Activated T-helper 17 cell treated with anti-CD3 and anti-CD28 coated beads, Interleukin-2, amount 50 U/mL, for 72 hours (primary cell): ENCODE results near the gene ADORA3. TPM values are rescaled to one million over a fixed set of nuclear protein-coding genes. Genes with fewer than 3 reads are reported as not detected.

Experiments
- ATAC-seq: fragments of 150-1000 bp; cut with Tn5 transposase; replicated peaks from 2 replicates; pipeline ENCODE4 v1.10.0; 2021; ENCODE audit warnings: mild to moderate bottlenecking, moderate library complexity
- H3K27ac Mint-ChIP-seq: one replicate; pipeline ENCODE4 v1.8.0; 2022; ENCODE audit warnings: mixed read lengths
- H3K27me3 Mint-ChIP-seq: one replicate; pipeline ENCODE4 v1.8.0; 2022; ENCODE audit warnings: mixed read lengths
- H3K36me3 Mint-ChIP-seq: one replicate; pipeline ENCODE4 v1.8.0; 2022; ENCODE audit warnings: low read depth, mild to moderate bottlenecking, mixed read lengths
- H3K4me1 Mint-ChIP-seq: one replicate; pipeline ENCODE4 v1.8.0; 2022; ENCODE audit warnings: mixed read lengths
- H3K4me3 Mint-ChIP-seq: one replicate; pipeline ENCODE4 v1.8.0; 2022; ENCODE audit warnings: mild to moderate bottlenecking, mixed read lengths
- H3K9me3 Mint-ChIP-seq: one replicate; pipeline ENCODE4 v1.8.0; 2022; ENCODE audit warnings: mixed read lengths
- total RNA-seq, 2 donors: library from RNA; stranded (reverse); gene quantifications; one replicate each; pipeline ENCODE4 v1.2.3, GENCODE V29; 2022

Gene ADORA3
- total RNA-seq, 2 donors from 2014 or later, result not detected

DNA sequence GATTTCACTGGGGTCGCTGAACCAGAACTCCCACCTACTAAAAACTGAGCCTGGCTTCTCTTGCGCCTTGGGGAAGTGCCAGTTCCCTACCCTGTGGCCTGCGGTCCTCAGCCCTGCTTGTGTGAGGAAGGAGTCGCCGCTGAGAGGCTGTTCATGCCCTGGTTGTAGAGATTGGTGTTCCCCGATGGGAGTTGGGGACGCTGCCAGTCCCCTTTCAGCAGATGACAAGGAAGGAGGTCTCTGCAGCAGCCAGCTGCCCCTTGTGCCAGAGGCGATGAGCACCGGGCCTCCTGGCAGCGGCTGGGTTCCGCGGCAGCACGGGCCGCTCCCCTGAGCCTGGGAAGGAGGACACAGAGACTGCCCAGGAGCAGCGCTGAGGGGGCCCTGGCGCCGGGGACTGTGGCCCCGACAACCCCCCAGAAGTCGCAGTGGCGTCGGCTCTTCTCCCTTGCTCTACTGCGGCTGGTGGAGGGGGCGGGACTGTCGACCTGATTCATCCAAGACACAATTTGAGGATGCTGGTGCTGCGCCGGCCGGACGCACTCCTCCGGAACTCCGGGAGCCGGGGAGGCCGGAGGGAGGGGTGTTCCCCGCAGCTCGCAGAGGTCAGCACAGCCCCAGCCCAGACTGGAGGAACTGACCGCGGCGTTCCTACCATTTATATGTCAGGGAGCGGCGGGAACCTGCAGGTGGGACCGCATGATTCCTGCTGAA, 12.0 kb upstream of the ADORA3 start:
- Mint-ChIP-seq H3K4me1 (peaks cover 34% of the 10 kb centered on the region), H3K4me3 (peak overlapping the region; percentile 48), H3K27ac (no peak overlapping the region), H3K27me3 (no peaks in the 10 kb centered on the region), H3K36me3 (no peaks in the 10 kb centered on the region), H3K9me3 (no peaks in the 10 kb centered on the region)
- no peak for ATAC-seq

DNA sequence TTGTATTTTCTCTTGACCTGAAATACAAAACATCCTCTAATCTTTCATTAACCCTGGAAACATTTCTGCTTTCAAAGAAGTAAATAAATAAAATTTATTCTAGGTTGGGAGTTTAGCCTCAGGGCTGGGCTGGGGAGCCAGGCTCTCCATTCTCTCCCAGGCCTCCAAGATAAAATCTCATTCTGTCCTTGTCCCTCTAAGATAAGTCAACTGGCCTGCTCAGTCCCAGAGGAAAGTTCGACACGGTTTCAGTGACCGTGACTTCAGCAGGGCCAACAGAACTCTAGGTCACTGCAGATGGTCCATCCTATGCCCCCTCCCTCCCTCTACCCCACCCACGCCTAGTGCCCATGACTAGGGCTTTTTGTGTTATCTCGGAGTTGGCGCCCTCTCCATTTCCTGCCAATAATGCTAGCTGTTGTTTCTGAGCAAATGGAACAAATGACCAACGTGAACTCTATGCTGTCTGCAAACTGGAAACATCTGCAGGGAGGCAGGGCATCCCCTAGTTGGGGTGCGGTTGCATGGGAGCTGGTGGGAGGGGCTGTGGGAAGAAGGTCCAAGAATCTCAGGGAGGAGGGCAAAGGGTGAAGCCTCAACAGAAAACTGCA, 10.1 kb upstream of the ADORA3 start:
- H3K4me1 Mint-ChIP-seq, result peaks cover 41% of the 10 kb centered on the region
- no peaks in the 10 kb centered on the region for H3K27me3 Mint-ChIP-seq
- no peaks in the 10 kb centered on the region for H3K36me3 Mint-ChIP-seq
- H3K9me3 Mint-ChIP-seq, result no peaks in the 10 kb centered on the region
- H3K4me3 Mint-ChIP-seq, result no peak overlapping the region
- ATAC-seq, result peak; percentile 24
- no peak overlapping the region for H3K27ac Mint-ChIP-seq

DNA sequence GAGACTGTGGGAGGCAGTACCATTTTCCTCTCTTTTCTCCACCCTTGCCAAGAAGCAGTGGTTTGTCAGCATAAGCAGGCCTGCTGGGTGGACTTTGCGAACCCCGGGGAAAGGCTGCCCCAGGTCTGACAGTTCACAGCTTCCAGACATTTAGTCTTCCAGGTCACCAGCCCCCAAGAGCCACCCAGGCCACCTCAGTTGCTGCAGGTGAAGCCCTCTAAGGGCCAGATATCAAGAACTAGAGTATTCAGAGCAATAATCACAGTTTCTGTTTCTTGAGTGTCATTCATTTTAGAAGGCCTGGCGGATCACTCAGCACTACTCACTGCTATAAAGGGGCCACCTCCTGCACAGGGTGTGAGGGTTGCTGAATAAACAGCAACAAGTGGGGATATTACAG, 9.5 kb upstream of the ADORA3 start:
- H3K9me3 Mint-ChIP-seq, result no peaks in the 10 kb centered on the region
- H3K4me3 Mint-ChIP-seq, result no peak overlapping the region
- H3K36me3 Mint-ChIP-seq, result no peaks in the 10 kb centered on the region
- H3K27me3 Mint-ChIP-seq, result no peaks in the 10 kb centered on the region
- peaks cover 37% of the 10 kb centered on the region for H3K4me1 Mint-ChIP-seq
- no peak overlapping the region for H3K27ac Mint-ChIP-seq
- no peak for ATAC-seq

DNA sequence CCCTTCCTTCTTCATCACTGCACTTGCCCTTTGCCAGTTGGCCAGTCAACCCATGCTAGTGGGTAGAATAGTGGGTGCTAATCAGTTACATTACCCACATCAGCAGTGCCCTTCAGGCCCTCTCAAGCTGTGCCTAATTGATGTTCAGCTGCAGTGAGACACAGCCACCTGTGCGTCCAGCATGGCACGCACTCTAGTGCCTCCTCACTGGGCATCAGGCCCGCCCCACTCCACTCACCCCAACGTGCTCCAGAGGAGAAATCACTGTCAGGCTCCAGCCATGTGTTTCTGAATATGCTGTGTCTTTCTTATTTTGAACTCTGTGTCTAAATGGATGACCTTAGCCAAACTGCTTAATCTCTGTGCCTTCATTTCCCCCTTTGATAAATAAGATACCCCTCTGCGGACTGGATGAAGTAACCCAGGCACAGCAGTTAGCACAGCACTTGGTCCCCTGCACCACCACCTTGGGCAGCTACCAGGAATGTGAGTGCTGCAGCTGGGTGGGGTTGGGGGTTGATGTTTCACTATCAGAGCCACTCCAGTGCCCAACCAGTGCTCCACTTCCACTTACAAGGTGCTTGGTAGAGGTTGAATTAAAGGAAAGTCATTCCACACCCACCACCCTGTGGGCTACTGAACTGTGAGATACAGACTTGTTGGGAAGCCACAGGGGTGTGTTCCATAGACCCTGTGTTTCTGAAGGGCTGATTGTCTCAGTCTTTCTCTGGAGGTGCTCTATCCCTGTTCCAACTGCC, 8.9 kb upstream of the ADORA3 start:
- H3K36me3 Mint-ChIP-seq, result no peaks in the 10 kb centered on the region
- H3K9me3 Mint-ChIP-seq, result no peaks in the 10 kb centered on the region
- no peaks in the 10 kb centered on the region for H3K27me3 Mint-ChIP-seq
- H3K4me3 Mint-ChIP-seq, result no peak overlapping the region
- no peak for ATAC-seq
- H3K27ac Mint-ChIP-seq, result no peak overlapping the region
- H3K4me1 Mint-ChIP-seq, result peaks cover 31% of the 10 kb centered on the region

DNA sequence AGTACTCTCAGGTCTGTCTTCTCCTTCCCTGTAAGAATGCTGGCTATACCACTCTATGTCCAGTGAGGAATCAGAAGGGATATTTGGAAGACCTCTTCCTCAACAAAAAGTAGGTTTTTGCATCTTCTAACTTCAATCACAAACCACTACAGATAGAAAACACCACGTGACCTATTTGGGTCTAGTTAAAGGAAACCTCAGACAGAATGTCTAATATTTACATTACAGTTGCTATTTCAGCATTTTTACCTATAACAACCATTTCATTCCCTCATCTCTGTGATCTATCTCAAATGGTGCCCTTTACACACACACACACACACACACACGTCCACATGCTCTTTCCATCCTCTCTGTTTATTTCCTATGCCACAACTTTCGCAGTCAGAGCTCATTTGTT, 7.9 kb upstream of the ADORA3 start:
- Mint-ChIP-seq H3K4me1 (peaks cover 22% of the 10 kb centered on the region), H3K9me3 (no peaks in the 10 kb centered on the region), H3K4me3 (no peak overlapping the region), H3K27me3 (no peaks in the 10 kb centered on the region), H3K27ac (no peak overlapping the region), H3K36me3 (no peaks in the 10 kb centered on the region)
- ATAC-seq, result no peak

DNA sequence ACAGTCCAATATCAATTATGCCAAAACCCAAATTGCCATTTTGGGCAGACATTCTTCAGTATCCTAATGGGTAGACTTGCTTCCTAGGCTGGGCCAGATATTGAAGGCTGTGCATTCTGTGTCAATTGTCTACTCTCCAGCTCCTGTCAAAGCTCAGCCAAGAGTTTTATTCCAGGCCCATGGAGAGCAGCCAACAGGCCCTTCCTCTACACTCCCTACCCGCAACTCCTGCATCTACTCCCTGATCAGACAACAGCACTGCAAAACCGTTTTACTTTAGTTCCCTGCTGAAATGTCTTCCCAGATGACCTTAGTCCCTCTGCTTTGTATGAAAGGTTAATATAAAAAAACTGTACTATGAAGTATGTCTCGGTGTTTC, 6.6 kb upstream of the ADORA3 start:
- ATAC-seq, result no peak
- Mint-ChIP-seq H3K27ac (no peak overlapping the region), H3K4me3 (no peak overlapping the region), H3K36me3 (no peaks in the 10 kb centered on the region), H3K27me3 (no peaks in the 10 kb centered on the region), H3K4me1 (peaks cover 23% of the 10 kb centered on the region), H3K9me3 (no peaks in the 10 kb centered on the region)

DNA sequence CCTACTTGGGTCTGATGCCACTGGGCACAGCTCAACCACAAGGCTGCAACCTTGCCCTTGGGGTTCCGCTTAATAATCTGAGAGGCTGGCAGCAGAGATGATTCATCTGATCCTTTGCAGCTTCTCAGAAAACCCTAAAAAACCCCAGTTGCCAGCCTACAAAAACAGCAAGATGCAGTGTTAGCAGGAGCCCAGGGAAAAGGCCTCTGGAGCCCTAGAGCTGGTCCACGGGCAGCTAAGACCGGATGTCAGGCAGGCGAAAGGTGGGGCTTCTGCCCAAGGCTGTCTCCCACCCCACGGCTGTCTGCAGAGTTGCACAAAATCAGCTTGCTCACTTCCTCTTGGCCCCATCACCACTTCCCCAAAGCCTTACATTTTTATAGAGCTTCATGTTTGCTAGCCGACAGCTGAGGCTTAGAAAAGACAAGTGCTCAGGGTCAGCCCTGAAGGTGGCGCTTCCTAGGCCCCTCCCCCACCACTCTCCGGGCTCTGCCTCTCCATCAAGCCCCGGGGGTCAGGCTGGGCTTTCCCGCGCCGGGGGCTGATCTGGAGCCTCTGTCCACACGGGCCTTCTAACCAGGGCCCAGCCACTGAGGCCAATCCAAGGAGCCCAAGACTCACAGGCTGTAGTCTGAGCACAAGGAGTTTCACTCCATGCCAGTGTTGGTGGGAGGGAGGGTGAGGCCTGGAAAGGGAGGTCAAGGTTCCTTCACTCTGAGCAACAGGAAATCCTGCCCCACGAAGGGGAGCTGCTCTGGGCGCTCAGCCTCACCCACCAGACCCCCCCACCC, 4.2 kb upstream of the ADORA3 start:
- no peaks in the 10 kb centered on the region for H3K36me3 Mint-ChIP-seq
- H3K4me1 Mint-ChIP-seq, result peaks cover 27% of the 10 kb centered on the region
- peak overlapping the region; percentile 78 for H3K4me3 Mint-ChIP-seq
- H3K27me3 Mint-ChIP-seq, result no peaks in the 10 kb centered on the region
- ATAC-seq, result peak; percentile 69
- H3K27ac Mint-ChIP-seq, result no peak overlapping the region
- no peaks in the 10 kb centered on the region for H3K9me3 Mint-ChIP-seq

DNA sequence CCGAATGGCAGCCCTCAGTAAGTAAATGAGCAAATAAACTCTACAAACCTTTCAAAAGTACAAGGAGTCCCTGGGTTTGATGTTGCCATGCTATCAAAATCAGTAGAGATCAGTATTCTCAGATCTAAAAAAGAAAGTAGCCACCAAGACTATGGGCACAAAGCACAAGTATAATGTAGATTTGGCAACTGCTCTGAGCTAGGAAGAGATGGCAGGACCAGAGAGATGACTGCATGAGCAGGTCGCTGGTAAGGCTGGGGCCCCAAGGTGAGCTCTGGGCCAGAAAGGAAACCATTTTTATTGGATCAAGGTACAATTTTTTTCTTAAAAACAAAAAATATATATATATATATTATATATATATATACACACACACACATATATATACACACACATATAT, 3.1 kb upstream of the ADORA3 start:
- ATAC-seq, result no peak
- Mint-ChIP-seq H3K4me3 (peak overlapping the region; percentile 31), H3K36me3 (no peaks in the 10 kb centered on the region), H3K9me3 (no peaks in the 10 kb centered on the region), H3K27ac (peak overlapping the region; percentile 3), H3K4me1 (peaks cover 28% of the 10 kb centered on the region), H3K27me3 (no peaks in the 10 kb centered on the region)

DNA sequence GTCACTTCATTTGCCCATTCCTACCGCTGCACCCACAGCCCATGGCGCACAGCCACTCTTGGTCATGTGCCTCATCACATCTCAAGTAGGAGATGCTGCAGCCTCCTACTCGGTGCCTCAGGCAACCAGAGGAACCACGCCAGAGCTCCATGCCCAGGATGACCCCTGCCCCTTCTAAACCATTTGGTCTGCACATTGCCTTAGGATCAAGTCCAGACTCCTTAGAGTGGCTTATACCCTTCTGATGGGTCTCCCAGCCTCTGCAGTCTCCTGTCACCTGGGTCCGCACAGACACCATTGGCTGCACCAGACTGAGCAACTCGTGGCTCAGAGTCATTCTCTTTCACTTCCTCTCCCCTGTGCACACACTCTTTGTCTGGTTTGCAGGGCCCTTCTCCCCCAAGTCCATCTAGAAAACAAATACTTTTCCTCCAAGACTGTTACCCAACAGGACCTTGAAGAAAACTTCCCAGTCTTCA, 2.2 kb upstream of the ADORA3 start:
- H3K27ac Mint-ChIP-seq, result peak overlapping the region; percentile 3
- H3K4me3 Mint-ChIP-seq, result peak overlapping the region; percentile 31
- no peaks in the 10 kb centered on the region for H3K36me3 Mint-ChIP-seq
- no peaks in the 10 kb centered on the region for H3K27me3 Mint-ChIP-seq
- peaks cover 32% of the 10 kb centered on the region for H3K4me1 Mint-ChIP-seq
- peak; percentile 19 for ATAC-seq
- no peaks in the 10 kb centered on the region for H3K9me3 Mint-ChIP-seq

DNA sequence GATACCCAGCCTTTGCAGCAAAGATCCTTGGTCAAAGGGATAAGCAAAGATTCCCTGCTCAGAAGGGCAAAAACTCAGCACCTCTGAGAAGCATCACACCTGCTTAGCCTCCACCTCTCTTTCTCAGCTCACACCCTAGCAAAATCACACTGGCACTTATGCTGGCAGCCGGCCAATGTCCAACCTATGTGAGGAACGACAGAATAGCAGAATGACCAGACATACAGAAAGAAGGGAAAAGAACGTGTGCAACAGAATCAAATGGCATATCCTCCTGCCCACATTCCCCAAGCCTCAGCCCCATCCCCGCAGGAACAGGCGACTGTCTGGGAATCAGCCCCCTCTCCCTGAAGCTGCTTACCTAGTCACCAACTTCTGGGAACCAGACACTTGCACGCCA, 664 bp upstream of the ADORA3 start:
- no peak for ATAC-seq
- Mint-ChIP-seq H3K27ac (no peak overlapping the region), H3K9me3 (no peaks in the 10 kb centered on the region), H3K4me3 (peak overlapping the region; percentile 41), H3K36me3 (no peaks in the 10 kb centered on the region), H3K4me1 (peaks cover 26% of the 10 kb centered on the region), H3K27me3 (no peaks in the 10 kb centered on the region)

DNA sequence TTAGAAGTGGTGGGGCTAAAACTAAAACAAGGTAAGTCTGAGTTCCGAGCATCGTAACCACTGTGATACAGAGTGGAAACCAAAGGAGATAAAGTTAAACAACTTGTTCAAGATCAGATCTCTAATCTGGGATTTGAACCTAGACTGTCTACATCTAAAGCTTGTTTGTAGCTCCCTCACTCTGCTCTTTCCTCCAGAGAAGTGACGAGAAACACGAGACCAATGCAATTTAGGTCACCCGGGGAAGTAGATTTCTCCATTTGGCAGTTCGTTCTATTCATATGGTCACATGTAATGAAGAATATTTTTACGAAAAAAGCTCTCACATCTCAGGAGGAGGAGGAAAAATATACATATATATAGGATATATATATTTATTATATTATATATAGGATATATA, 1.8 kb downstream of the ADORA3 start:
- H3K27me3 Mint-ChIP-seq, result no peaks in the 10 kb centered on the region
- H3K9me3 Mint-ChIP-seq, result no peaks in the 10 kb centered on the region
- H3K4me3 Mint-ChIP-seq, result no peak overlapping the region
- H3K36me3 Mint-ChIP-seq, result no peaks in the 10 kb centered on the region
- peaks cover 28% of the 10 kb centered on the region for H3K4me1 Mint-ChIP-seq
- H3K27ac Mint-ChIP-seq, result no peak overlapping the region
- no peak for ATAC-seq

DNA sequence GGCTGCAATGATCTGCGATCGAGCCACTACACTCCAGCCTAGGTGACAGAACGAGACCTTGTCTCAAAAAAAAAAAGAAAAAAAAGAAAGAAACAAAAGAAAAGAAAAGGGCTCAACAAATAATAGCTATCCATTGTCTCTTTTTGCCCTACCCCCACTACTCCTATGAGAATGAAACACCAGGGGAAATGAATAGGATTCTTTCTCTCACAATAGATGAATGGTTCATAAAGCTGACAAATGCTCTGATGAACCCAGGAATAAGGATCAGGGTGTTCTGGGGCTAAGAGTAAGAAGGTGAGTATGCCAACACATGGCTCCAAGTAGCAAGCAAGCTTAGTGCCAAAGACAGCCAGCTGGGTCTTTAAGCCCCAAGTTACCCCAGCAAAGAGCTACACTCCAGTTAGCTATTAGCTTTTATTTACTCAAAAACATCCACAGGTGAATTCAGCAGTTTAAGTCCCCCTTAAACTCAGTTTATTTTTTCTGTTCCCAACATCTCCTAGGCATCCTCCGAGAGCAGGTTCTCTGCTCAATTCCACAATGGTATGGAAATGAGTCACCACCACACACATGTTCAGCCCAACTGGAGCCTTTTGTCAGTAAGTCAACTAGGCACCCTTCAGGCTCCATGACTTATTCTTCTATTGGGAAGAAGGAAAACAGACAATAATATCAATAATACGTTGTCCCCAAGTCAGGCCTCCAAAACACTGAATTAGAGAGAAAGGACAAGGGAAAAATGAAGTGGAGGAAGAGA, 4.2 kb downstream of the ADORA3 start:
- Mint-ChIP-seq H3K9me3 (no peaks in the 10 kb centered on the region), H3K4me3 (no peak overlapping the region), H3K4me1 (peaks cover 24% of the 10 kb centered on the region), H3K36me3 (no peaks in the 10 kb centered on the region), H3K27ac (peak overlapping the region; percentile 11), H3K27me3 (no peaks in the 10 kb centered on the region)
- no peak for ATAC-seq

DNA sequence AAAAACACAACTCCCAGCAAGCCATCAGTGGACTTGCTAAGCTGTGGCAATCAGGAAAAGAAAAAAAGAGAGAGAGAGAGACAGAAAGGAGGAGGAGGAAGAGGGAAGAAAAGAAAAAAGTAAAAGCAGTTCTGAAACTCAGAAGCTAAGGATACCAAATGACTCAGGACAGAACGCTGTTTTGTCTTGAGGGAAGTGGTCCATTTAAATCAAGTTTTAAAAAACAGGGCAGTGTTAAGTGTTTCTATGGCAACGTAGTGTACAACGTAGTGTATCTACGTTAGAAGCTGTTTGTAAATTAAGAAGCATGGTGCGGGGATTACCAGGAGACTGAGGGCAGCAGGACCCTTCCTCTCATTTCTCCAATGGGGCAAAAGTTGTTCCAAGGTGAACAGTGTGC, 5.8 kb downstream of the ADORA3 start:
- H3K4me3 Mint-ChIP-seq, result peak overlapping the region; percentile 21
- no peaks in the 10 kb centered on the region for H3K9me3 Mint-ChIP-seq
- peak; percentile 77 for ATAC-seq
- no peaks in the 10 kb centered on the region for H3K27me3 Mint-ChIP-seq
- H3K36me3 Mint-ChIP-seq, result no peaks in the 10 kb centered on the region
- peaks cover 12% of the 10 kb centered on the region for H3K4me1 Mint-ChIP-seq
- peak overlapping the region; percentile 7 for H3K27ac Mint-ChIP-seq

DNA sequence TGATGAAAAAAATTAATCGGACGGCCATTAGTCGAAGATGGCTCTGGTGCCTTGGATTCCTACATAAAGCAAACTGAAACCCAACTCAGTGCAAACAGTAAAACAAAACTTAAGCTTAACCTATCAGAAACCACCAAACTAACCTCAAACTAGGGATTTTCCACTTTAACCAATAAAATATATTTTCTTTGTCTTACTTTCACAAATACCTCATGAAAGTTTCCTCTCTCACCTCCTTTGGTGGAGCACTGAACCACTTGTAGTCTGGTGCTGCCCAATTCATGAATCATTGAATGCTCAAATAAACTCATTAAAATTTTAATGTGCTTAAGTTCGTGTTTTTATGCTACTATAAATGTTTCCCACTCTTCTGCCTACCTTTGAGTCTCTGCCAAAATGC, 7.0 kb downstream of the ADORA3 start:
- no peaks in the 10 kb centered on the region for H3K27me3 Mint-ChIP-seq
- peak overlapping the region; percentile 21 for H3K4me3 Mint-ChIP-seq
- H3K36me3 Mint-ChIP-seq, result no peaks in the 10 kb centered on the region
- H3K4me1 Mint-ChIP-seq, result peaks cover 9% of the 10 kb centered on the region
- H3K27ac Mint-ChIP-seq, result peak overlapping the region; percentile 7
- ATAC-seq, result peak; percentile 76
- H3K9me3 Mint-ChIP-seq, result no peaks in the 10 kb centered on the region
